CD1c-positive myeloid dendritic cell (primary cell): ENCODE measurements around the gene HGFAC.
A peak's percentile ranks its signal among the peaks of the same experiment; 100 is the strongest.
"Not testable (repeated sequence)": the region's sequence is repeated elsewhere in the genome, so short reads cannot be mapped to it uniquely, and the experiment has no call there.

Experiments
- DNase-seq: peaks from one replicate; pipeline ENCODE4 v3.0.0-alpha.2; 2016; ENCODE audit errors: extremely low spot score

HGFAC gene

DNA sequence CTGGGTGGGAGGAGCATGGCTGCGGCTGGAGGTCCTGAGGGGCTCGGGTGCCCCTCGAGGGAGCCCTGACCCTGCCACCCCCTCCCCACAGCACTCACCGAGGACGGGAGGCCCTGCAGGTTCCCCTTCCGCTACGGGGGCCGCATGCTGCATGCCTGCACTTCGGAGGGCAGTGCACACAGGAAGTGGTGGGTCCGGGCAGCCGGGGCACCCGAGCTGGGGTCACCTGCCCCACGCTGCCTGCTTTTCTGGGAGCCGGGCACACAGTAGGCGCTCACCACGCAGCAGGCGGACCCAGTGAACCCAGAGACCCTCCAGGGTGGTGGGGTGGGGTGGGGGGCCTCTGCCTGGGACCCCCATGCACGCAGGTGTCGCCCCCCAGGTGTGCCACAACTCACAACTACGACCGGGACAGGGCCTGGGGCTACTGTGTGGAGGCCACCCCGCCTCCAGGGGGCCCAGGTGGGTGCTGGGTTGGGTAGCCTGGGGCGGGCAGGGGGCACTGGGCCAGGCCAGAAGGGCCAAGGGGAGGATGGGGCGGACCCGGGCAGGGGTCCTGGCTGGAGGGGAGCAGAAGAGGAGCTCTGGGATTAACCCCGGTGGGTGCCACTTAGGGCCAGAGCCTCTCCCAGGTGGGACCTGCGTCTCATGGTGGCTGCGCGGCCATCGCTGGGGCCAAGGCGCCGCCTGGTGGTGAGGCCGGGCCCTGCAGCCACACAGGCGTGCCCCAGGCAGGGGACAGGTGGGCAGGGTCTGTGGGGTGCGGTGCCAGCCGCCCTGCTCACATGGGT, 1.4 kb downstream of the HGFAC start:
- peak; percentile 69 for DNase-seq

DNA sequence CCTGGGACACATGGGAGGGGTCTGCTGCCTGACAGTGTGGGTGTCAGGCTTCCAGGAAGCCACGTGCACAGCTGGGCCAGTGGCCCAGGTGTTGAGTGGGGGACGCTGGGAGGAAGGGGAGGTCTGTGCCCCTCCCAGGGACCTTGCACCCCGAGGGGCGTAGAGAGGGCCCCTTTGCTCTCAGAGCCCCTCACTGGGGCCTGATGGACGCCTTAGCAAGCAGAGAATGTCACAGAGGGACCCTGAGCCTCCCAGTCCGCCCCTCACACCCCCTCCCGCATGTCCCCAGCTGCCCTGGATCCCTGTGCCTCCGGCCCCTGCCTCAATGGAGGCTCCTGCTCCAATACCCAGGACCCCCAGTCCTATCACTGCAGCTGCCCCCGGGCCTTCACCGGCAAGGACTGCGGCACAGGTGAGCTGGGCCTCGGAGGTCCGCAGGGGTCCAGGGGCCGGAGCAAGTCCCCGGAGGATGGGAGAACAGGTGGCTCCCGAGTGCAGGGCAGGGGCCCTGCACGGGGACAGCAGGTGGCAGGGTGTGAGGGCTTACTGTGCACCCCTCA, 2.1 kb downstream of the HGFAC start:
- DNase-seq: no peak

DNA sequence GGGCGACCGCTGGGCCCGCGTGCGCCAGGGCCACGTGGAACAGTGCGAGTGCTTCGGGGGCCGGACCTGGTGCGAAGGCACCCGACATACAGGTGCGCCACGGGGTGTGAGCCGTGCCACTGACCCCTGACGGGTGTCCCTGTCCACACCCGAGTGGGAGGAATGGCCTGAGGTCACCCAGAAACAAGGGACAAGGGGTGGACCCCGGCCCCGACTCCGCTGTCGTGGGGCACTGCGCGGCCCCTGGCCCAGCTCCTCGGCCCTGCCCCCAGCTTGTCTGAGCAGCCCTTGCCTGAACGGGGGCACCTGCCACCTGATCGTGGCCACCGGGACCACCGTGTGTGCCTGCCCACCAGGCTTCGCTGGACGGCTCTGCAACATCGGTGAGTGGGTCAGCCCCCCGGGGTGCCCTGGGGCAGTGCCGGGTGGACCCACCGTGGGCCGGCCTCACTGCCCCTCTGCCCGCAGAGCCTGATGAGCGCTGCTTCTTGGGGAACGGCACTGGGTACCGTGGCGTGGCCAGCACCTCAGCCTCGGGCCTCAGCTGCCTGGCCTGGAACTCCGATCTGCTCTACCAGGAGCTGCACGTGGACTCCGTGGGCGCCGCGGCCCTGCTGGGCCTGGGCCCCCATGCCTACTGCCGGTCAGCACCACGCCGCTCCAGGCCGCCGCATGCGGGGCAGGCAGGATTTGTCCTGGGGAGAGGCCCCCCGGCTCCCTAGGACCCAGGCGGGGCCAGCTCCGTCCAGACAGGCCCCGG, 2.8 kb downstream of the HGFAC start:
- DNase-seq: no peak

DNA sequence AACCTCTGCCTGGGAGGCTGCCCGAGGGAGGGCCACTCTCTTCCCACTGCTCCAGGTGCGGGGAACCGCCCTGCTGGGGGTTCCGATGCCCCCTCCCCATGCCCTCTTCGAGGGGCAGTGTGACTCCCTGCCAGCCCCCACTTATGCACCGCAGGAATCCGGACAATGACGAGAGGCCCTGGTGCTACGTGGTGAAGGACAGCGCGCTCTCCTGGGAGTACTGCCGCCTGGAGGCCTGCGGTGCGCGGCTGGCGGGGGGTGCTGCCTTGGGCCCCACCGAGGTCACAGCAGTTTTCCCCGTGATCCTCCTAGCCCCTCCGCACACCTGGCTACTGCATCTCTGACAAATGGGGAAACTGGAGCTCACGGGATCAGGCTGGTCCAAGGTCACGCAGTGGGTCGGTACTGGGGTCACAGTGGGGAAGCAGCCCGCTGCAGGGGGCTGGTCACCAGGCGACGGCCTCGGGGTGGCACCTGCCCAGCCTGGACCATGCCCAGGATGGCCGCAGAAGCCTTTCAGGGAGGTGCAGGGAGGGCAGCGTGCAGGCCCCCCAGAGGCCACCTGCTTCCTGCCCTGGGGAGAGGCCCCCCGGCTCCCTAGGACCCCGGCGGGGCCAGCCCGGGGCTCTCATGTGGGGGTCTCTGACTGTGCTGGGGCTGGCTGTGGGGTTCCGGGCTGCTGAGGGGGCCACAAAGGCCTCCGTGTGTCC, 3.5 kb downstream of the HGFAC start:
- DNase-seq: no peak

DNA sequence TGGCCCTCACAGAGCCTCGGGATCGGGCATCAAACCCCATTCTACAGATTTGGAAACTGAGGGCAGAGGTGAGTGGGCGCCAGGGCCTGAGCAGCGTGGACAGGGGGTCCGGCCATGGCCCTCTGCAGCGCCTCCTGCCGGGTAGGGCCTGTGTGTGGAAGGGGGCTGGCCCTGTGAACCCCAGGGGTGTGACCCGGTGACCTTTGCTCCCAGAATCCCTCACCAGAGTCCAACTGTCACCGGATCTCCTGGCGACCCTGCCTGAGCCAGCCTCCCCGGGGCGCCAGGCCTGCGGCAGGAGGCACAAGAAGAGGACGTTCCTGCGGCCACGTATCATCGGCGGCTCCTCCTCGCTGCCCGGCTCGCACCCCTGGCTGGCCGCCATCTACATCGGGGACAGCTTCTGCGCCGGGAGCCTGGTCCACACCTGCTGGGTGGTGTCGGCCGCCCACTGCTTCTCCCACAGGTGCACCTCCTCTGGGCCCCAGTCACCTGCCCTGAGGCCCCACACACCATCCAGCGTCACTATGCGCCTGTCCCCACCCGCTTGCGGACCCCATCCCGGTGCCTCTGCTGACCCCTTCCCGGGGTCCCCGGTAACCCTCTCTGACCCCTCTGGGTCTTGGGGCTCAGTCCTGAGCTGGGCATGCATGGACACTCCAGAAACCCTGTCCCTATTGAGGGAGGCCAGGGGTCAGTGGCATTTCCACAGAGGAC, 4.2 kb downstream of the HGFAC start:
- DNase-seq: no peak

DNA sequence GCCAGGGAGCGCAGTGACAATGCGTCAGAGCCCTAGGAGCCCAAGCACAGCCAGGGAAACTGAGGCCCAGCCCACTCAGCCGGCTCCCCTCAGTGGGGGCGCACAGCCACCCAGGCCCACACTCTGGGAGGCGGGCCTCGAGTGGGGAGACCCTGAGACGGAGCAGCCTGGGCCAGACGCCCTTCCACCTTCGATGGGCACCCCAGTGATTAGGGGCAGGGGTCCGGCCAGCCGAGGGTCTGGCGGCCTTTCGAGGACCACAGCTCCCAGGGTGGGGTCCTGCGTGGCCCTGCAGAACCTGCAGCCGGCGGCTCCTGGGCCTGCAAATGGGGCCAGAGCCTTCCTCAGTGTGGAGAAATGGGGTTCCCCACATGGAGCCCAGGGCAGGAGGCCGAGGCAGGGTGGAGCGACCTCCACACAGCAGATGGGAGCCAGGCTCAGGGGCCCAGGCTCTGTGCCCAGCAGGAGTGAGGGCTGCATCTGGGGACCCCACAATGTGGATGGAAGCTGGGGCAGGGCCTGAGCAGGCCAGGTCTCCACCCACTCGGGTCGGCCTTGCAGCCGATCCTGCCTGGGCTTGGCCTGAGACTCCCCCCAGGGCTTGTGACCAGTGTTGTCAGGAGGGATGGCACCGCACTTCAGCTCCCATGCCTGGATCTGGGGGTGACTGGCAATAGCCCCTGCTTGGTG, 5.0 kb downstream of the HGFAC start:
- no peak for DNase-seq

DNA sequence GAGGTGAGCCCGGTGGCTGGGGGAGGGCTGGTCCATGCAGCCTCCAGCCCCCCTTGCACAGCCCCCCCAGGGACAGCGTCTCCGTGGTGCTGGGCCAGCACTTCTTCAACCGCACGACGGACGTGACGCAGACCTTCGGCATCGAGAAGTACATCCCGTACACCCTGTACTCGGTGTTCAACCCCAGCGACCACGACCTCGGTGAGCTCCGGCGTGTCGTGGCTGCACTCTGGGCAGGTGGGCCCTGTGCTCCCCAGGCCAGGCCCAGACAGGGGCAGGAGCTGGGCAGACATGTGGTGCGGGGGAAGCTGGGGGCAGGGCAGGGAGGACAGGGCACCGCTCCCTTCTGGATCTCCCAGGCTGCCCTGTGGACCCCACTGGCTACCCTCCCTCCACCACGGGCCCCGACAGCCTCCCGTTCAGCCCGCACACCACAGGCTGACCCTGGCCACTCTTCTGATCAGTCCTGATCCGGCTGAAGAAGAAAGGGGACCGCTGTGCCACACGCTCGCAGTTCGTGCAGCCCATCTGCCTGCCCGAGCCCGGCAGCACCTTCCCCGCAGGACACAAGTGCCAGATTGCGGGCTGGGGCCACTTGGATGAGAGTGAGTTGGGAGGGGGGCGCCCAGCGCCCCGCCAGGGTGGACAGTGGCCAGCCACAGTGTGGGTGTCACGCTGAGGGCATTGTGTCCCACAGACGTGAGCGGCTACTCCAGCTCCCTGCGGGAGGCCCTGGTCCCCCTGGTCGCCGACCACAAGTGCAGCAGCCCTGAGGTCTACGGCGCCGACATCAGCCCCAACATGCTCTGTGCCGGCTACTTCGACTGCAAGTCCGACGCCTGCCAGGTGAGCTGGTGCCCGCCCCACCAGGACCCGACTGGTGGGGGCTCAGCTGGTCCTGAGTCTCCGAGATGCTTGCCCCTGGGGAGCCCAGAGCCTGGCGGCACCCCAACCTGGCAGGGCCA, 5.9 kb downstream of the HGFAC start:
- no peak for DNase-seq

DNA sequence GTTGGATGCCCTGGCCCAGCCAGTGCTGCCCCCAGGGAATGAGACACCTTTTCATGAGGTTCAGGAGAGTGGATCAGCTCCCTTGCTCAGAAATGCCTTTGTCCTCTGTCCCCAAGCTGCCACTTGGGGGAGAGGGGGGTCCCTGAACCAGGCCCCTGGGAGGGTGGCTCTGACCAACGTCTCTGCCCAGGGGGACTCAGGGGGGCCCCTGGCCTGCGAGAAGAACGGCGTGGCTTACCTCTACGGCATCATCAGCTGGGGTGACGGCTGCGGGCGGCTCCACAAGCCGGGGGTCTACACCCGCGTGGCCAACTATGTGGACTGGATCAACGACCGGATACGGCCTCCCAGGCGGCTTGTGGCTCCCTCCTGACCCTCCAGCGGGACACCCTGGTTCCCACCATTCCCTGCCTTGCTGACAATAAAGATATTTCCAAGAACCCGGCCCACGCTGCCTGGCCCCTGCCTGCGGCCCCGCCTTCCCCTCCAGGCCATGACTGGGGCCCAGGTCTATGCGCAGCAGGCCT, 7.3 kb downstream of the HGFAC start:
- no peak for DNase-seq

DNA sequence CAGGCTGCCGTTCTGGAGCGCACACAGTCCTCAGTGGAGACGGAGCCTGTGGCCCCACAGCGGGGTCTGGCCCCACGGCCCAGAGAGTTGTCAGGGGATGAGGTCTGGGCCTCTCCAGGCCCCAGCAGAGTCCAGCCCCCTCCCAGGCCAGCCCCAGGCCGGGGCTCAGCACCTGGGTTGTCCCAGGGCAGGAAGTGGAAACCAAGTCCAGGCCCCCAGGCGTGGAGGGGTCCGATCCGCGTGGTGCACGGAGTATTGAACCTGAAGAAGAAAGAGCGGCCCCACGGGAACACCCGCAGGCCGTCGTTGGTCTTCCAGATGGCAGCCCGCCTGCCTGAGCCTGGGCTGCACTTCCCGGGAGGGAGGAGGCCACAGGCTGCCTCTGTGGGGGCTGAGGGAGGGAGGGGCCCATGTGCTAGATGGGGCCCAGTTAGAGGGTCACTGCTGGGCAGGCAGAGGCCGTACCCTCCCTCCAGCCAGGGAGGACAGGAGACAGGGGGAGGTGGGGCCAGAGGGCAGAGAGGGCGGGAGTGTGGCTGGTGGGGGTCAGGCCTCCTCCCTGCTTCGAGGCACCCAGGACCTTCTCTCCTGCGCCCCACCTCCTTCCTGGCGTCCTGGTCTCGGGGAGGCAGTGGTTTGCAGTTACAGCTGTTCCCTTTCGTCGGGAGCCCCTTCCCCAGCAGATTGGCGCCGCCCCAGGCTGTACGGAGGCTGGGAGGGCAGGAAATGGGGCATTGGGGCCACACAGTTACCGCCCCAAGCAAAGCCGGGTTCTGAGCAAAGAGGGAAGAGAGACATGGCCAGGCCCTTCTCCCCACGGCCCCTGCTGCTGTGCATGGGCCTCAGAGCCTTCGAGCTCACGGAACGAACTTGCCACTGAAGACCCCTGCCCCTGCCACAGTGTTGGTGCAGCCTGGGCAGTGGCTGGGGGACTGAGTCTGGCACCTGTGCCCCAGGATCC, 8.1 kb downstream of the HGFAC start:
- no peak for DNase-seq

DNA sequence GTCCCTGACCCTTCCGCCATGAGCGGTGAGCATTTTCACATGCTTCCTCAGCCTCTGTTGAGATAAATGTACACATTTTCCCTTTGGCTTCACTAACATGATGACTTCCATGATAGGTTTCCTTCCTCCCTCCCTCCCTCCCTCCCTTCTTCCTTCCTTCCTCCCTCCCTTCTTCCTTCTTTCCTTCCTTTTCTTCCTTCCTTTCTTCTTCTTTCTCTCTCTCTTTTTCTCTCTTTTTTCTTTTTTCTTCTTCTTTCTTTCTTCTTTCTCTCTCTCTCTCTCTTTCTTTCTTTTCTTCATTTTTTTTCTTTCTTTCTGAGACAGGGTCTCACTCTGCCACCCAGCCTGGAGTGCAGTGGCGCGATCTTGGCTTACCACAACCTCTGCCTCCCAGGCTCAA, 8.9 kb downstream of the HGFAC start:
- DNase-seq: no peak

DNA sequence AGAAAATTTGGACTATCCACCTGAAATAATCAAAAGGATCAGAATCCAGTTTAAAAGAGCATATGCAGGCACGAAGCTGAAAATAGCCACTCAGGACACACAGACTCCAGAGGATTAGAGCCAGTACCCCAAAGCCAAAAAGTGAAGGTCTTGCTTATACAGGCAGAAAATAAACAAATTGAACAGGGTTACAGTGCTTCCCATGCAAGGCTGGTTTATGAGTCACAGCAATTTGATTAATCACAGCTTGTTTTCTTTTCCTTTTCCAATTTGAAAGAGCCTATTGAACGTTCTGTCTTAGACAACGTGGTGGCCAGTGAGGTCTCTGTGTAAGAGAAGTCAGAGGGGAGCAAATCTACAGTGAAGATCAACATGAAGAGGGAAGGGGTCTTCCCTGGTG, 10.2 kb downstream of the HGFAC start:
- no peak for DNase-seq

DNA sequence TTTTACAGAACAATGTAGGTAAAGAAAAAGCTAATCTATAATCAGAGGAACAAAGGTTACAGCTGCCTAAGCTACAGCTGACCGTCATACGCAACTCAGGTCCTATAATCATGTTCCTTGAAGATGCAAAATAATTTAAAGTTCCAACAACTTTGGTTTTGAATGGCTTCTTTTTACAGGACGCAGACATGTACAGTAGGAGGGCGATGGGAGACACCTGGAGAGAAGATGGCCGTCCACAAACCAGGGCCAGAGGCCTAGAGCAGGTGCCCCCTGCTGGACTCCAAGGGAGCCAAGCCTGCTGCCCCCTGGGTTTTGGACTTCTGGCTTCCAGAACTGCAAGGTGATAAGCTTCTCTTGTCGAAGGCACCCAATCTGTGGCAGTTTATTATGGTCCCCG, 10.6 kb downstream of the HGFAC start:
- no peak for DNase-seq

DNA sequence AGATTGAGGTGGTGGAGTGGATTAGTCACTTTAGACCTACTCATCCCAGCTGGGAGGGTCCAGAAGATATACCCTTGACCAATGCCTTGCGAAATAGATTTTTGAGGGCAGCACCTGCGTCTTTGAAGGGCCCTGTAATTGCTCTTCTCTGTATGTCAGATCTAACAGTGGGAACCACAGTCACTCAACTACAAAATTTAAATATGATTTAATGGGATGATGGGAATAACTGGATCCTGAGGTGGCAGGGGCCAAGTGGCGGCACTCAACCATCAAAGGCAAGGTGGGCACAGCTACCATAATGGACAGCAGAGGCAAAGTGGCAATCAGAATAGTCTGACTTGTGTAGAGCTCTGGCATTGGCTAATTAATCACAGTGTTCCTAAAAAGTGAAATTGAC, 13.8 kb downstream of the HGFAC start:
- DNase-seq: not testable (repeated sequence)

DNA sequence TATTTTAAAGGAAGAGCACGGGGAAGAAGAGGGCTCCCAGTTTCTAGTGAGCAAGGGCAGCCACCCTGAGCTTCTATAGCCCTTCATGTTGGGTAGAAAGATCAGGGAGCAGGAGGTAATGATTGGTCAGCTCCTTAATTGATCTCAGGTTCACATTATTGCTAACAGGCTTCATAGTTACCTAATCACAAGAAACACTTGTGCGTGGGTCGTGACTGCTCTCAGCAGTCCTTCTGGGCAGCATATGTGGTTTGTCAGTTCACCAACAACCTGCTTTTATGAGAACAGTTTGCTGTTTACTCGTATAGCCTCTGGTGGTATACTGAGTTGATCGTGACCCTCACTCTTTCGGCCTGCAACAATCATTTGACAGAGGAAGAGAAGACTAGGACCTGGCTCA, 16.6 kb downstream of the HGFAC start:
- DNase-seq: no peak

DNA sequence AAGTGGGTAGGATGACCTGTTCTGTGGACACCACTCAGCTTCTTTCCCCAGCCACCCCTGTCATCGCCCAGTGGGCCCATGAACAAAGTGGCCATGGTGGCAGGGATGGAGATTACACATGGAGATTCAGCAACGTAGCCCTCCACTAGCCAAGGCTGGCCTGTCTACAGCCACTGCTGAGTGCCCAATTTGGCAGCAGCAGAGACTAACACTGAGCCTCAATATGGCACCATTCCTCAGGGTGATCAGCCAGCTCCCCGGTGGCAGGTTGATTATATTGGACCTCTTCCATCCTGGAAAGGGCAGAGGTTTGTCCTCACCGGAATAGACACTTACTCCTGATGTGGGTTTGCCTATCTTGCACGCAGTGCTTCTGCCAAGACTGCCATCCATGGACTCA, 17.4 kb downstream of the HGFAC start:
- DNase-seq: not testable (repeated sequence)

DNA sequence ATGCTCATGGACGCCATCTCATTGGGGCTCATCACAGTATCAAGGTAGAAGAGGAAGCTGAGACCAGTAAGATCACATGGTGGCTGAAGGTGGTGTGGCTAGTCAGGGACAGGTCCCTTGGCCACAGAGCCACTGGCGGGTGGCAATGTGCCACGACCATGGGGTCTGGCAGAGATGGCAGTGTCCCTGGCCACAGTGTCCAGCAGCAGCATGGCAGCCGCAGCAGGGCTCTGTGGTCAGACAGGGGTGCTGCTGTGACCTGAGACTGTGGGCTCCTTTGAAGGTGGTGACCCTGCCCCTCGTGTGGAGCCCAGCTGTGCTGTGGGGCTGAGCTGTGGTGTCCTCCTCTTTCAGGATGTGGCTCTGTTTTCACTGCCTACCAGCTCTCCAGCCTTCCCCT, 19.2 kb downstream of the HGFAC start:
- DNase-seq: no peak

DNA sequence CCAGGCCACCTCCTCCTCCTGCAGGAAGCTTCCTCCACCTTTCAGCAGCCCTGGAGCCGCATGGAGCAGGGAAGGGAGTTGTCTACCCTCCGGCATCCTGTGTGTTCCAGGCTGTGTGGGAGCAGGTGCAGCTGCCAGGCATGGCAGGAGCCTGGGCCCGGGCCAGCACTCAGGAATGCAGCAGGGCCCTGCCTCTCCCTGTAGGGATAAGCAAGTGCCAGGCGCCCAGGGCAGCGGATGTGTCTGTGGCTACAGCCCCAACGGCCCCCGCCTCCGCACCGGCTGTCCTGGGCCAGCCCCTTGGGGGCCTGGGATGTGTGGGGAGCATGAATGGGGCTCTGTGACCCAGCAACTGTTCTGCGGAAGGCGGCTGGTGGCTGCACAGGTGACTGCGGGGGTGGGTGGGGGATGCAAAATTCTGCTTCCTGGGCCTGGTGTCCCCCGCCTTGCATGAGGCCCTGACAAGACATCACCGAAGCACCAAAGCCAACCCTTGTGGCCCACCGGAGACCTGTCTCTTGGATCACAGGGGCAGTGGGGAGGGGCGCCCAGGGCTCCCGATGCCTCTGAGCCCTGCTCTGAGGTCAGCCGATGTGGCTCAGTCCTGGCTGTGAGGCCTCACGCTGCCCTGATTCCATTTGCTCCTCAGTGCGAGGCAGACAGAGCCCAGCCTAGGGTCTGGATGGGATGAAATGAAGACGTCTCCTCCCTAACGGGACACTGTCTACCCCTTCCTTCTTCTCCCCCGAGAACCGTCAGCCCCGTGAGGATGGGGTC, 19.9 kb downstream of the HGFAC start:
- DNase-seq: no peak

DNA sequence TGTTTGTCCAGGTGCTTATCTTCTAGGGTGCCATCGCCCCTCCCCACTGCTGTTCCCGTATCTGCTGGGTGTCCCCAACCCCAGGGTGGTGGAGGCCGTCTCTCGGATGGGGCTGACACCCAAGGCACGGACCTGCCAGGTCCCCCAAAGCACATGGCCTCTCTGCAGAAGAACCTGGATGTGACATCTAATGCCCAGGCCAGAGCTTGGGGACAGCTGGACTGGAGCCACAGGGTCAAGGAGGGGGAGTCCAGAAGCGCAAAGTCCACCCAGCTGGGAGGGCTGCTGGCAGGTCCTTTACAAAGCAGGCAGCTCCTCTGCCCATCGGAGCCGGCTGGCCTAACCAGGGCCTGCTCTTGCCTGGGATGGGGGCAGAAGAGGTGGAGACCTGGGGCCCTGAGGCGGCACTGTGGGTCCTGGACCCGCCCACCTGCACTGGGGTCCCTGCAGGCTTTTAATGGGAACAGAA, 20.6 kb downstream of the HGFAC start:
- no peak for DNase-seq
